IMR-90 (cell line): ENCODE results near the gene ALLC. TPM values are rescaled to one million over a fixed set of nuclear protein-coding genes. Genes with fewer than 3 reads are reported as not detected.

Experiments
- ATAC-seq: fragments of 200-7000 bp; cut with Tn5 transposase; 2 replicates; pipeline ENCODE4 v1.9.1; 2020; ENCODE audit warnings: low read depth, mild to moderate bottlenecking, moderate library complexity
- BruUV-seq: library from RNA; stranded (reverse); fragments of 400-500 nt; replicated peaks from 2 replicates; lab custom pipeline; 2021; lab: Mats Ljungman, UMichigan
- CTCF ChIA-PET: fragments of 300-600 bp; formaldehyde crosslinking; extraction: SDS; loops from one replicate; lab custom pipeline; 2021; ENCODE audit warnings: antibody characterized with exemption; lab: Yijun Ruan, JAX
- POLR2A ChIA-PET: fragments of 300-600 bp; sonication (Branson Sonifier 250); formaldehyde crosslinking; loops from one replicate; lab custom pipeline; 2022; ENCODE audit warnings: antibody characterized with exemption; ENCODE audit not compliant: unreplicated experiment; lab: Charles Lee
- DNase-seq: peaks from one replicate; pipeline ENCODE4 v3.0.0; 2013
- H2AFZ ChIP-seq: replicated peaks from 2 replicates; pipeline ENCODE3; 2013; ENCODE audit warnings: low read length, mild to moderate bottlenecking; ENCODE audit not compliant: poor library complexity
- H2AK5ac ChIP-seq: 2 replicates; pipeline ENCODE4 v1.6.1; 2013; ENCODE audit warnings: low read depth, low read length, inconsistent platforms
- H2AK9ac ChIP-seq: replicated peaks from 2 replicates; pipeline ENCODE3; 2013; ENCODE audit warnings: mild to moderate bottlenecking, low read depth, low read length, moderate library complexity; ENCODE audit not compliant: poor library complexity
- H2BK120ac ChIP-seq: 2 replicates; pipeline ENCODE4 v1.6.1; 2013; ENCODE audit warnings: low read depth, low read length, inconsistent platforms
- H2BK15ac ChIP-seq: 3 replicates; pipeline ENCODE4 v1.6.1; 2013; ENCODE audit warnings: low read depth, low read length, inconsistent platforms
- H2BK20ac ChIP-seq: 2 replicates; pipeline ENCODE4 v1.6.1; 2013; ENCODE audit warnings: low read depth, mild to moderate bottlenecking, inconsistent platforms, low read length, moderate library complexity
- H2BK5ac ChIP-seq: 2 replicates; pipeline ENCODE4 v1.6.1; 2013; ENCODE audit warnings: mild to moderate bottlenecking, low read depth, low read length, inconsistent platforms; ENCODE audit not compliant: poor library complexity, severe bottlenecking
- H3K14ac ChIP-seq: replicated peaks from 2 replicates; pipeline ENCODE4 v1.6.1; 2013; ENCODE audit warnings: low read depth, low read length, inconsistent platforms
- H3K18ac ChIP-seq: 2 replicates; pipeline ENCODE4 v1.6.1; 2013; ENCODE audit warnings: low read depth, low read length, control low read depth
- H3K23ac ChIP-seq: 2 replicates; pipeline ENCODE4 v1.6.1; 2013; ENCODE audit warnings: low read depth, low read length, inconsistent platforms
- H3K27ac ChIP-seq: 2 replicates; pipeline ENCODE4 v1.5.1; 2013; ENCODE audit warnings: mild to moderate bottlenecking, control low read depth, low read length; ENCODE audit not compliant: insufficient read depth
- H3K27me3 ChIP-seq: 2 replicates; pipeline ENCODE4 v1.6.1; 2013; ENCODE audit warnings: low read length; ENCODE audit not compliant: control insufficient read depth, insufficient read depth
- H3K36me3 ChIP-seq: 2 replicates; pipeline ENCODE4 v1.6.1; 2013; ENCODE audit warnings: low read length, mixed read lengths; ENCODE audit not compliant: control insufficient read depth, insufficient read depth
- H3K4ac ChIP-seq: 2 replicates; pipeline ENCODE4 v1.6.1; 2013; ENCODE audit warnings: low read depth, low read length, inconsistent platforms
- H3K4me1 ChIP-seq: 2 replicates; pipeline ENCODE4 v1.6.1; 2013; ENCODE audit warnings: low read length, mixed read lengths; ENCODE audit not compliant: control insufficient read depth, insufficient read depth
- H3K4me2 ChIP-seq: 2 replicates; pipeline ENCODE4 v1.6.1; 2013; ENCODE audit warnings: low read depth, mild to moderate bottlenecking, control low read depth, low read length, moderate library complexity
- H3K4me3 ChIP-seq: 2 replicates; pipeline ENCODE4 v1.5.1; 2013; ENCODE audit warnings: low read depth, mild to moderate bottlenecking, control low read depth, low read length, moderate library complexity; ENCODE audit not compliant: insufficient read depth
- H3K56ac ChIP-seq: 2 replicates; pipeline ENCODE4 v1.6.1; 2013; ENCODE audit warnings: low read length, inconsistent platforms; ENCODE audit not compliant: insufficient read depth; ENCODE audit errors: extremely low read depth
- H3K79me1 ChIP-seq, 2 experiments: 2 replicates each; pipeline ENCODE4 v1.6.1; 2013; ENCODE audit warnings: low read length in 2 of 2, inconsistent platforms in 1 of 2, low read depth in 1 of 2
- H3K9ac ChIP-seq: 2 replicates; pipeline ENCODE4 v1.6.1; 2013; ENCODE audit warnings: low read depth, low read length, control low read depth
- H3K9me1 ChIP-seq: 2 replicates; pipeline ENCODE4 v1.6.1; 2013; ENCODE audit warnings: low read length, inconsistent platforms; ENCODE audit not compliant: insufficient read depth
- H3K9me3 ChIP-seq: 2 replicates; pipeline ENCODE4 v1.6.1; 2013; ENCODE audit warnings: low read length; ENCODE audit not compliant: control insufficient read depth, insufficient read depth
- H4K20me1 ChIP-seq: 2 replicates; pipeline ENCODE4 v1.6.1; 2013; ENCODE audit warnings: low read length, inconsistent platforms; ENCODE audit not compliant: insufficient read depth
- H4K5ac ChIP-seq: 2 replicates; pipeline ENCODE4 v1.6.1; 2013; ENCODE audit warnings: mild to moderate bottlenecking, low read depth, low read length, control low read depth
- H4K8ac ChIP-seq, 2 experiments: 2 replicates each; pipeline ENCODE4 v1.6.1; 2013; ENCODE audit warnings: low read depth in 2 of 2, low read length in 2 of 2, control low read depth in 1 of 2, inconsistent platforms in 1 of 2
- H4K91ac ChIP-seq: 2 replicates; pipeline ENCODE4 v1.6.1; 2013; ENCODE audit warnings: low read depth, low read length, inconsistent platforms; ENCODE audit not compliant: insufficient read depth
- FOS ChIP-seq: fragments of 150-350 bp; IDR thresholded peaks from 2 replicates; pipeline ENCODE4 v1.6.1; 2016; ENCODE audit warnings: low read depth, low read length
- WGBS, 2 experiments: methylation state at CpG; one replicate each; pipeline versions ENCODE4 v1.1.5 to v1.1.7; 2013; ENCODE audit warnings: missing lambda C conversion rate in 2 of 2; ENCODE audit not compliant: insufficient read length in 1 of 2; ENCODE audit errors: extremely low coverage in 2 of 2; 5-methylcytosine and 5-hydroxymethylcytosine counted together
- dilution Hi-C: fragments of 300-500 bp; cut with HindIII; formaldehyde crosslinking; loops from one replicate; pipeline ENCODE4 v1.14.3; 2018; ENCODE audit warnings: low sequenced_read_pairs; ENCODE audit not compliant: unreplicated experiment
- in situ Hi-C: fragments of 300-500 bp; cut with MboI; formaldehyde crosslinking; loops from 3 replicates; pipeline ENCODE4 v1.14.3; 2019; ENCODE audit warnings: low sequenced_read_pairs, inconsistent platforms, mixed read lengths
- intact Hi-C: fragments of 100-400 bp; cut with micrococcal nuclease; formaldehyde crosslinking; loops from 2 replicates; pipeline ENCODE4 v1.10.0; 2022
- polyA plus RNA-seq, 3 experiments: library from polyadenylated mRNA; depleted of rRNA; stranded (reverse); fragments of >200 nt; gene quantifications; 2 replicates each; pipeline ENCODE4 v1.2.3, GENCODE V29; 2012; ENCODE audit warnings: low replicate concordance in 1 of 3
- total RNA-seq: library from RNA; depleted of rRNA; stranded (reverse); fragments of >200 nt; gene quantifications from 2 replicates; pipeline ENCODE4 v1.2.3, GENCODE V29; 2012

ALLC gene
- total and polyA plus RNA-seq, 2 of the 4 experiments (the other 2 are of a cell fraction), result not detected

GRCh38 chr2:3626118-3626811, 31.7 kb upstream of the ALLC start:
- no TSS peak for BruUV-seq
- Histone ChIP-seq H2AK5ac (peak overlapping the region; percentile 66), H3K18ac (peak overlapping the region; percentile 91; the same call in 1 of the 2 replicates), H3K4me3 (no peak overlapping the region), H2BK5ac (no peak overlapping the region), H3K36me3 (no peaks in the 10 kb centered on the region), H3K9me3 (peaks cover 3% of the 10 kb centered on the region; the same call in 1 of the 2 replicates), H2AK9ac (peak overlapping the region; percentile 17), H3K27ac (peak overlapping the region; percentile 91), H3K9me1 (peaks cover 16% of the 10 kb centered on the region), H2BK15ac (peak overlapping the region; percentile 66; the same call in 2 of the 3 replicates), H4K8ac (peak overlapping the region; percentile 23 to 81; a peak in 2 of 4 replicates), H3K4ac (peak overlapping the region; percentile 84), H3K56ac (no peak overlapping the region), H3K79me1 (no peaks in the 10 kb centered on the region; a peak in 1 of 4 replicates), H3K4me2 (no peak overlapping the region; the same call in 1 of the 2 replicates), H2AFZ (peak overlapping the region; percentile 66), H3K27me3 (no peaks in the 10 kb centered on the region), H3K9ac (peak overlapping the region; percentile 15; the same call in 1 of the 2 replicates), H3K14ac (peak overlapping the region; percentile 82), H4K5ac (peak overlapping the region; percentile 86; the same call in 1 of the 2 replicates), H4K91ac (peak overlapping the region; percentile 65), H2BK20ac (peak overlapping the region; percentile 64), H4K20me1 (no peaks in the 10 kb centered on the region), H3K4me1 (peaks cover 15% of the 10 kb centered on the region; the same call in 1 of the 2 replicates), H3K23ac (peak overlapping the region; percentile 7; the same call in 1 of the 2 replicates), H2BK120ac (peak overlapping the region; percentile 71)
- TF ChIP-seq FOS, result no peak
- 100% methylated on average over 1 of the region's 12 CpGs; no CpG with 5 or more reads in 1 of the 2 experiments for WGBS, 2 experiments
- dilution Hi-C loops, result no loop called here
- in situ Hi-C loops, result no loop called here
- CTCF ChIA-PET, result no interaction called here
- intact Hi-C loops, result no loop called here
- DNase-seq (peak; percentile 74), ATAC-seq (peak; percentile 82)
- POLR2A ChIA-PET, result interaction anchor here (0.5 to 0.6 kb wide), 2 partner anchors 28 to 45 kb away, joined by 3 read pairs; no protein-coding TSS in a partner anchor
